HUDEP-2 (cell line): Measurements from ENCODE around the gene SYNPR.
A peak's percentile ranks its signal among the peaks of the same experiment; 100 is the strongest.
"Not testable (repeated sequence)": the region's sequence is repeated elsewhere in the genome, so short reads cannot be mapped to it uniquely, and the experiment has no call there.

Experiments used
- DNase-seq, 76 experiments: peaks; one replicate each; lab custom pipeline; 2025; ENCODE audit not compliant: unreplicated experiment in 76 of 76; lab: John Stamatoyannopoulos, UW

Gene SYNPR

DNA sequence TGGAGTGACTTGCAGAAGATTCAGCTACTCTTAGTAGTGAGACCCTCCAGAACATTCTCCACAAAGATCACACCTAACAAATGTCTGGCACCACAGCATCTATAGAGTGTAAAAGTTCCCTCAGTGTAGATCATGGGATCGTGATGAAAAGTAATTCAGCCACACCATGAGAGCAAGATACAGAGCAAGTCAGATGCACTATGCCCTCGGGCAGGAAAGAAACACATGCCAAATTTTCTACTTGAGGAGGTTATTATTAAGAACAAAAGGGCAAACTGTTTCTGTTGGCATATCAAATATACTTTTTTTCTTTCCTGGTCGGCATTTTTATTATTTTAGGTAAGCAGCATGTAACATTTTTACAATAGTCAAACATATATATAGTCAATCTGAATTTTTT lies 329.6 kb downstream of the SYNPR start:
- no peak for DNase-seq

DNA sequence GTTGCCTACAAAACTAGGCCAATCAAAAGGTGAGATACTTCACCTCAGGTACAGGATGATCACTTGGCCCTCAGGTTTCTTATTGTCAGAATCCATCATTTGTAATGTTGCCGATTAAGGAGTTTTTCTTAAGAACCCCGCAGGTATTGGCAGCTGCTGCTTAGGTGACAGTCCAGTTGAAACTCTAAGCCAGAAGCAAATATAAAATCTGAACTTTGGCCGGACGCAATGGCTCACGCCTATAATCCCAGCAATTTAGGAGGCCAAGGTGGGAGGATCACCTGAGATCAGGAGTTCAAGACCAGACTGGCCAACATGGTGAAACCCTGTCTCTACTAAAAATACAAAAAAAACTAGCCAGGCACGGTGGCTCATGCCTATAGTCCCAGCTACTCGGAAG lies 331.3 kb downstream of the SYNPR start:
- DNase-seq, result no peak

DNA sequence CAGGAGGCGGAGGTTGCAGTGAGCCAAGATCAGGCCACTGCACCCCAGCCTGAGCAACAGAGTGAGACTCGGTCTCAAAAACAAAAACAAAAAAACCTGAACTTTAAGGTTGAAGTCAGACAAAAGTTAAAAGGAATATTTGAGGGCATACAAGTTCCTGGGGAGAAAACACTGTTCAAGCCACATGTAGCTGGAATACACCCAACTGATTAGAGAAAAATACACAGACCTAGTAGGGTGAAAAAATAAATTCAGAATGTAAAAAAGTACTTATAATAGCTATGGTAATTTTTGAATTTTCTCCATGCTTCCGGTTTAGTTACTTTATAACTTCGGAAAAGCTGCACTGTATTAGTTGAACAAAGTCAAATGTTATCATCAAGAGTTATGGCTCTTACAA lies 331.7 kb downstream of the SYNPR start:
- DNase-seq, result no peak

DNA sequence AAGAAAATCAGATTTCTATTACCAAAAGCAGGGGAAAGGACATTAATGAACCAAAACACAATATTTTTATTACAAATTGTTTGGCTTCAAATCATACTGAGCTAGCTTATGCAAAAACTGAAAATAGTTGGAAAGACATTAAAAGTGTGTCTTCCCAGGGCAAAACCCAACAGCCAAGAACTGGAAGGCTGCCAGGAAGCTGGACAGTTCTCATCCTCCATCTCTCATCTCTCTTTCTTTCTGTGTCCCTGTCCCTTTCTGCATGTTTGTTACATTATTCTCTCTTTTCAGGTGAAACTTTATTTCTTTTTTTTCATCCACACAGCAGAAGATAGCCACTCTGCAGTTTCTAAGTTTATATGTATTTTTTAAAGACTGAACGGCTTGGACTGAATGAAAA lies 333.3 kb downstream of the SYNPR start:
- DNase-seq, result peak in 1 of 76 experiments; percentile 3

DNA sequence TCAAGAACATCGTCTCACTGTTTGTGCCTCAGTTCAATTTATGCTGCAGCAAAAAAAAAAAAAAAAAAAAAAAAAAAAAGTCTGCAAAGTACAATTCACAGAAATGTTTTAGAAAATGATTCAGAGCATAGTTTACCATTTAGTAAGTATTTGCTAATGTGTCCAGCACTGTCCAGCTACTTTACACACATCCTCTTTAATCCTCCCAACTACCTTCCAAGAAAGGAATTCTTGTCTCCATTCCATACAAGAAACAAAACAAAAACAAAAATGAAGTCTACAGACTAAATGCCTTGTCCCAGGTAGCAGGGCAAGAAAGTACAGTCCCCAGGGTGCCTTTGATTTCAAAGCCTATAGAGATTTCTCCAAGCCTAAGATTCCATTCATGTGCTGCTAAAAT lies 335.5 kb downstream of the SYNPR start:
- no peak for DNase-seq

DNA sequence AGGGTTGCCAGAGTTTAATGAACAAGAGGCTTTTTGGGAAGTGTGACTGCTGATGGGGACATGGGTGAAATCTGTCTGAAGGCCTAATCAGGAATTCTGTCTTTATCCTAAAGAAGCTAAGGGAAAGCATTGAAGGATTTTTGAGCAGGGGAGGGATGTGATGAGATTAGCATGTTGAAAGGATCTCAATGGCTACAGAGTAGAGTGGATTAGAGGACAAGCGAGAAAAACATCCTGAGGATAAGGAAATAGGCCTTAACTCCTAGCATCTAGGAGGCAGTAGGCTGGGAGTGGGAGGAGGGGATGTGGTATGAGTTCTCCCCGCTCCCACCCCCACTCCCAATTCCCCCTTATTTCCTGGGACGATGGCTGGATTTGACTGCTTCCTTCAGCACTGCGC lies 339.3 kb downstream of the SYNPR start:
- DNase-seq, result no peak

DNA sequence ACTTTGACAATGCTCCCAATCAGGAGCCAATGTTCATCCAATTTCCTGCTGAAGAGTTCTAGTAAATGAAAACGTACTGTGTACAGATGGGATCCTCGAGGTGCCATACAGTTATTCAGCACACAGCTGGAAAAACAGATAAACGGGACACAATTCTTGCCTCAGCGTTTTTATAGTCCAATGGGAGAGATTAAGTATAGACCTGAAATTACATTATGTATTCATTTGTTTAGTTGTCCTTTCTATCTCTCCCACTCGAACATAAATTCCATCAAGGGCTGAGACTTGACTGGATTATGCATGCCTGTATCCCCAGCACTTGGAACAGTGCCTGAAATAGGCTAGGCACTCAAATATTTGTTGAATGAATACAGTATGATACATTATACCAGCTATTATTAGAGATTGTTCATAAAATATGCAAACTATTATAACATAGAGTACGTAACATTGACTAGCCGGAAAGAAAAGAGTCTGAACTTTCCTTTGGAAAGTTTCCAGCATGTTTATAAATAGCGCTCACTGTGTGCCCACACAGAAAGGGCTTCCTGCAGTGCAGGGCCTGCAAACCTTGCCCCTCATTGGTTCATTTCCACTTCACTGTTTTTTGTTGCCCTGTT lies 346.9 kb downstream of the SYNPR start:
- no peak for DNase-seq

DNA sequence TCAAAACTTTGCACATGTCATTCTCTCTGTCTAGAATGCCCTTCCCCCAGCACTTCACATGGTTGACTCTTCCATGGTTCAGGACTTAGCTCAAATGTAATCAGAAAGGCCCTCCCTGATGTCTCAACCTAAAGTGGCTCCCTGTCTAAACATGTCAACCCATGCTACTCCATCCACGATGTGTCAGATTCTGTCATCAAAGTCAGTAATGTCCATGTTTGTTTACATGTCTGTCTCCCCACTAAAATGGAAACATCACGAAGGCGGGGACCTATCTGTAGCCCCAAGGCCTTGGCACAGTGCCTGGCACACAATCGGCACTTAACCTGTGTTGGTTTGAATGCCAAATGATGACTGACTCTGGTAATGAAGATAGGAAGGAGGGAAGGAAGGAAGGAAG lies 353.6 kb downstream of the SYNPR start:
- no peak for DNase-seq

DNA sequence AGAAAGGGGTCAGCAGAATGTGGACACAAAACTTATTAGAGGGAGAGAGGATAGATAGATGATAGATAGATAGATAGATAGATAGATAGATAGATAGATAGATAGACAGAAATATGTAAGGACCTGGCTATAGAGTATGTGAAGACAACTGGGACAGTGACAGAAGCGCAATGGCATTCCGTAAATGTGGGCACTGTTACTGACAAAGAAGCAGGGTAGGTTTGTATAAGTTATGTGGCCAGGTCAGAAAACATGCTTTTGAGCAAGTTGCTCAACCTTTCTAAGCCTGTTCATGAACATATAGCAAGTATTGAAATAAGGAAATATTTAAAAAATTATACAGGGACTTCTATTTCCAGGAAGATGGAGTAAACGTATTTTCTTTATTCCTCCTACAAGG lies 357.1 kb downstream of the SYNPR start:
- no peak for DNase-seq

DNA sequence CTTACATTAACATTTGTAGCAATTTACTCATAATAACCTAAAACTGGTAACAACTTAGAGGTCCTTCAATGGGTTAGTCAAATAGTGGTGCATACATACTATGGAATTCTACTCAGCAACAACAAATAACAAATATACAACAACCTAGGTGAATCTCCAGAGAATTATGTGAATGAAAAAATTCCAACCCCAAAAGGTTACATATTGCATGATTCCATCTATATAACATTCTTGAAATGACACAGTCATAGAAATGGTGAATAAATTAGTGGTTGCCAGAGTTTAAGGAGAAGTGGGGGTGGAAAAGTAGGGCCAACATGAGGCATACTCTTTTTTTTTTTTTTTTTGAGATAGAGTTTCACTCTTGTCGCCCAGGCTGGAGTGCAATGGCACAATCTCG lies 361.7 kb downstream of the SYNPR start:
- DNase-seq, result no peak

DNA sequence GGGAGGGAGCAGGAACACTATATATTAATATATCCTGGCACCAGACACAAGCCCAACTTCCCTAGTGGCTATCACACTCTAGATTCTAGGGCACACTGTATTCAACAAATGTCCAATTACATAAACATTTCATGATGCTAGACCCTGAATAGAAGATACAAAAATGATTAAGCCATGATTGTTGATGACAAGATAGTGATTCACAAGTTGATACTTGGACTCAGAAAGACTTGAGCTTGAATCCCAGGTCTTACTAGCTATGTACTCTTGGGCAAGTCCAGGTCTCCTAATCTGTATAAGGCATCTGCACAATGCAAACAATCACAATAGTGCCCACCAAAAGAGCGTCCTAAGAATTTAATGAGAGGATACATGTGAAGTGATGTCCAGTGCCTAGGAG lies 364.4 kb downstream of the SYNPR start:
- no peak for DNase-seq

DNA sequence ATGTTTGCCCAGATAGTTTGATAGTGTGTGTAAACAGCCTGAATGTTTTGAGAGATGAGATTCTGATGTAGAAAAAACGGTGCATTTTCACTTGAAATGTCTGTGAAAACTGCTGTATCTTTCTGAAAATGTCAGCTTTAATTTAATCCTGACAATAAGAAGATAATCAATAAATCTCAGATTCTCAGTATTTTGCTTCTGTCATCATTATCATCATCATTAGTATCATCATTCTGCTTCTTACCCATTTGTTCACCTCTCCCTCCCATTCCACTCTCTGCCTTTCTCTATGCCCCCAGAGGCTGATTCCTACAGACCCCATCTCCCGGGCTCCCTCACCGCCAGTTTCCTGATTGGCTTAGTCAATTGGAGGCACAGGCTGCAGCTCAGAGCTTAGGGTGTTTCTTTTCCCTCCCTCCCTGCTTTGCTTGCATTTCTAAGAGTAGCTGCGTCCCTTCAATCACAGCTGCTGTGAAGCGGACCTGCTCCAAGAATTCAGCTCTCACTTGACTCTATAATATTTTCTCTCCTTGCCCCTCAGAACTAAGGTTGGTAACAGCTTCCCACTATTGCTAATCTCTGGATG lies 366.2 kb downstream of the SYNPR start:
- DNase-seq, result no peak

DNA sequence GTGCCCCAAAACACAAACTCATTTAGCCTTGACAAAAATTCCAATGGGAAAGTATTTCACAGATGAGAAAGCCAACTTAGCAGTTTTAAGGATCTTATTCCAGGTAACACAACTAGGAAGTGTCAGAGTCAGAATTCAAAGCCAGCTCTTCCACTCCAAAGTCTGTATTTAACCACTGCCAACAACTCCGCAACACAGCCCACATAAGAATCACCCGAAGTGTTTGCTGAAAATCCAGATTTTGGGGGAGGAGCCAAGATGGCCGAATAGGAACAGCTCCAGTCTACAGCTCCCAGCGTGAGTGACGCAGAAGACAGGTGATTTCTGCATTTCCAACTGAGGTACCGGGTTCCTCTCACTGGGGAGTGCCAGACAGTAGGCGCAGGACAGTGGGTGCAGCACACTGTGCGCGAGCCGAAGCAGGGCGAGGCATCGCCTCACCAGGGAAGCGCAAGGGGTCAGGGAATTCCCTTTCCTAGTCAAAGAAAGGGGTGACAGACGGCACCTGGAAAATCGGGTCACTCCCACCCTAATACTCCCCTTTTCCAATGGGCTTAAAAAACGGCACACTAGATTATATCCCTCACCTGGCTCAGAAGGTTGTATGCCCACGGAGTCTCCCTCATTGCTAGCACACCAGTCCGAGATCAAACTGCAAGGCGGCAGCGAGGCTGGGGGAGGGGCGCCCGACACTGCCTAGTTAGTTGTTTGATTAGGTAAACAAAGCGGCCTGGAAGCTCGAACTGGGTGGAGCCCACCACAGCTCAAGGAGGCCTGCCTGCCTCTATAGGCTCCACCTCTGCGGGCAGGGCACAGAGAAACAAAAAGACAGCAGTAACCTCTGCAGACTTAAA lies 367.0 kb downstream of the SYNPR start:
- not testable (repeated sequence) for DNase-seq

DNA sequence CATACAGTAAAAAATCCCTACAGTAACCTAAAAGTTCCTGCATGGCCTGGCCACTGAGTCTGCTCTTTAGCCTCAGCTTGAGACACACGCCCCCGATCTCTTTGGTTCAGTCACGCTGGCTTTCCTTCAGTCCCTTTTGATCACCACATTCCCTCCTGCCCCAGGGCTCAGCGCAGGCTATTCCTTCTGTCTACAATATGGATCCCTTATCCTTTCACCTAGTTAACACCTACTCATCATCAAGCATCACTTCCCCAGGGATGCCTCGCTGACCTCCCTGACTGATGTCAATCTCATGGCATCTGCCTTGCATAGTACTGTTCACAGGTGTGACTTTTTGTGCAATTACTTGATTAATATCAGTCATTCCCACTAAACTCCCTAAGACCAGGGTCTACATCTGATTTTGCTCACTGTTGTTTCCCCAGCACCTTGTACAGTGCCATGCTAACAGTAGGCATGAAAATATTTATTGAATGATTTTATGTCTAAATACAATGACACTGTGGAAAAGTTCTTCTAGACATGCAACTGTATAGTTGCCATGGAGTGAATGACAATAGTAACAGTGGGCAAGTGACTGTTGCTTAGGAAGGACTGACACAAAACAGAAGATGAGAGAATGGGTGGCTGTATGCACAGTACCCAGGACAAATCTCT lies 374.1 kb downstream of the SYNPR start, which contains the start of gene SNTN:
TSS of gene SNTN (plus strand) at position 610 of the 660 bp plus-strand sequence. CDS start at position 623, 13 bp downstream.
- DNase-seq, result no peak

DNA sequence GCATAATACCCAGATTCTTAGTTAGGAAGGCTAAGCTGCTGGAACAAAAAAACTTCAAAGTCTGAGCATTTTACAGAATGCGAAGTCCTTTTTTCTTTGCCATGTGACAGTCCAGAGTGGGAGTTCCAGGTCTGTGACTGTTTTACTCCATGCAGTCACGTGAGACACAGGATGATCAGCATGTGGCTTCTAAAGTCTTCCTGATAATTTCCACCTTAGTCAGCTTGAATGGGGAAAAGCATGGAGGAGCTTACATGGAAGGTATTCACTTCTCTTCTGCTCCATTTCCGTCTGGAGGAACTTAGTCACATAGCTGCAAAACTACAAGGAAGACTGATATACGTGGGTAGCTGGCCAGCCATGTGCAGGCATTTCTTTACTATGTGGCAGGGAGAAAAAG lies 376.1 kb downstream of the SYNPR start:
- DNase-seq, result no peak

DNA sequence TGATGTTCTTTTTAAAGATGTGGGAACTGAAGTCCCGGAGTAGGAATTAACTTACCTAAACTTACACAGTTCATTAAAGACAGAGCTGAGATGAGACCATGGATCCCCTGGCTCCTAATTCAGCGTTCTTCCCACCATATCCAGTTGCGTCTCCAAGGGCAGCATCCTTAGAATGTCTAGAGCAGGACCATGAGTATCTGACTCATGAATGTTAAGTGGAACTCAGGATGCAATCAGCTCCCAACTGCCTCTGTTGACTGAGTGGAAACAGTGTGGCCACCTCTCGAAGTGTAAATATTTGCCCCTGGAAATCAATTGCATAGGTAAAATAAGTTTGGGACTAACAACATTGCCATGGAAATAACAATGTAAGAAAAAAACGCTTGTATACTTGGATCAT lies 376.8 kb downstream of the SYNPR start:
- no peak for DNase-seq

DNA sequence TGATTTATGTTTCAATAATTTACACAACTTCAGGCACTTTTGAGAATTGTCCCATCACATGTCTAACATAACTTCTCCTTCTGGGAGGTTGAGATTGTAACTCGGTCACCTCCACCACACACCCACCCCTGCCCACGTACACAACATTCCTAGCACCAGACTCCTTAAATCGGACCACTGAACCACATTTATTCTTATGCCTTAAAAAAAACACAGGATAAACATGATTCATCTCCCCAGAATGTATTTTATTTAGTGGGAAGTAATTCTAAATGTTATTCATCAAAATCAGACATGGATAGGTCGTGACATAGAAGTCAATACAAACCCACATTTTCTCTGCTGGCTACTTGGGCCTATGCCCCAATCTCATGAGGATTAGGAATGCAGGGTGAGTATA lies 377.4 kb downstream of the SYNPR start:
- DNase-seq, result no peak

DNA sequence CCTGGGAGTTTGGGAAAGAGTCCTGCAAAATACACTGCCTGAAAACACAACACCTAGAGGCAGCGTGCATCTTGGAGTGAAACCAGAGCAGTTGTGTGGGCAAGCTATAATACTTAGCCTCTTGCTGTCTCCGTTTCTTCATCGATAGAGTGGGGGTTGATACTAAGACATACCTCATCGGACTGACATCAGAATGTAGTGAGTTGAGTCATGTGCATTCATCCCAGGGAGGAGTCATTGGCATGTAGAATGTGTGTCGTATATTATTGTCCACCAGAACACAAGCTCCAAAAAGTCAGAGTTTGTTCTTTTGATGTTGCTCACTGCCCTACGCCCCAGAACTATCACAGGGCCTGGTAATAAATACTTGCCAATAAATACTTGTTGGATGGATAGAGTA lies 378.7 kb downstream of the SYNPR start:
- no peak for DNase-seq

DNA sequence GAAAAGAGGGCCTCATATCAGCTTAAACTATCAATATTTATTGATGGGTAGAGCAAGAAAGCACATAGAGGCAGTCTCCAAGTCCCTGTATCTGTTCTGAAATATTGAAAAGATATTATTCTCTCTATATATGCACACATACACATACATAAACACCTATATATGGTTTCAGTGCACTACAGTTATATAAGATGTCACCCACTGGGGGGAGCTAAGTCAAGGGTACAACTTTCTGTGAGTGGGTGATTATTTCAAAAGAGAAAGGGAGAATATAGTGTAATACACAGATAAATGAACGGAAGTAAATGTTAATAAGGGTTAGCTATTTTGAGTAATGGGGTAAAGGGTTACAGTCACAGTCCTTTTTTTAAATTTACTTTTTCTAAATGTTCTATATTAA lies 383.1 kb downstream of the SYNPR start:
- peak in 2 of 76 experiments; percentile 1 for DNase-seq

DNA sequence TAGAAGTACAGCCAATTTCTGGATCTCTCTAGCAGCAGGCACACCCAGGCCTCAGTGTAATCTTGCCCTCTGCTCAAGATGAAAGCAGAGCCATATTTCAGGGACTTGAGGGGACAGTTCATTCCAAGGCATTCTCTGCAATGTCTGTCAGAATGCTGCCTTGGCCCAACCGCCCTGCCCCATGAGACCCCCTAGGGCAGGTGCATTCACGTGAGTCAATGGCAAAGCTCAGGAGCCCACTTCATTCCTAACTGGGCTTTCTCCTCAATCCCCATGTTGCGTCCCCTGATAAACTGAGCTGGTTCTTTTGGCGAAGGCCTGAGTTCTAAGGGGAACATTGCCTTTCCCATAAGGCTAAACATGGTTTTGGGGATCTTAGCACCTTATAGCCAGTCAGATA lies 383.9 kb downstream of the SYNPR start:
- DNase-seq, result no peak

DNA sequence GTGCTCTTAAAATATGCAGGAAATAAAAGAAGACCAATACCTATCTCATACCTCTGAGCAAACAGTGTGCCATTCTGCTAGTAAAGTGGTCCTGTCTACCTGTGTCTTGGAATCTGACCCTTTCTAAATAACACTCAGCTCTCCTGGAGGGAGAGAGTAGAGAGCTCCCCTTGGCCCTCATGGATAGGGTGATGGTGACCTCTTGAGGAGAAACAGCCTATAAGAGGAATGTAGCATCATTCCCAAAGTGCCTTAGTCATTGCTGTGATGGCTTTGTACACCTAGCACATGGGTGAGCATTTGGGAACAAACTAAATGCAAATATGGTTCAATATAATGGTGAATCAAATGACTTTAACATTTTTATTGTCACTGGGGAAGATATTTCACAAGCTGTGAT lies 384.4 kb downstream of the SYNPR start:
- DNase-seq, result no peak
